ENCODE results near the gene SLC29A1. TPM values are rescaled to one million over a fixed set of nuclear protein-coding genes. Genes with fewer than 3 reads are reported as not detected.
"Not testable (repeated sequence)": the region's sequence is repeated elsewhere in the genome, so short reads cannot be mapped to it uniquely, and the experiment has no call there.

SLC29A1 gene
- total RNA-seq, 4 donors from 2014 or later = 61.7 to 317 (median 87.0) TPM

- no peak for TF ChIP-seq CTCF (IDR thresholded peaks at IDR 0.05)
- no peak for DNase-seq (ENCODE audit: low spot score)
- ATAC-seq (ENCODE audit: low FRiP score) = no peak
Measured at GRCh38 chr6:44179648-44180047, 43.7 kb upstream of the SLC29A1 start.

- DNase-seq (ENCODE audit: low spot score) = no peak
- no peak for ATAC-seq (ENCODE audit: low FRiP score)
- TF ChIP-seq CTCF (IDR thresholded peaks at IDR 0.05) = no peak
Measured at GRCh38 chr6:44180406-44180805, 43.0 kb upstream of the SLC29A1 start.

GRCh38 chr6:44180886-44181285, 42.5 kb upstream of the SLC29A1 start:
- DNase-seq (ENCODE audit: low spot score) = no peak

GRCh38 chr6:44181784-44182183, 41.6 kb upstream of the SLC29A1 start:
- not testable (repeated sequence) for DNase-seq (ENCODE audit: low spot score); ATAC-seq (ENCODE audit: low FRiP score)

More at GRCh38 chr6:44180886-44181285, 42.5 kb upstream of the SLC29A1 start:
- ATAC-seq (ENCODE audit: low FRiP score) = no peak
- TF ChIP-seq CTCF (IDR thresholded peaks at IDR 0.05) = no peak

- no peak for TF ChIP-seq CTCF (IDR thresholded peaks at IDR 0.05)
- no peak for DNase-seq (ENCODE audit: low spot score)
- no peak for ATAC-seq (ENCODE audit: low FRiP score)
Measured at GRCh38 chr6:44182911-44183390, 40.4 kb upstream of the SLC29A1 start.

- no peak for TF ChIP-seq CTCF (IDR thresholded peaks at IDR 0.05)
- ATAC-seq (ENCODE audit: low FRiP score) (no peak), DNase-seq (ENCODE audit: low spot score) (no peak)
Measured at GRCh38 chr6:44183783-44184182, 39.6 kb upstream of the SLC29A1 start.

GRCh38 chr6:44185356-44185755, 38.0 kb upstream of the SLC29A1 start:
- not testable (repeated sequence) for DNase-seq (ENCODE audit: low spot score); ATAC-seq (ENCODE audit: low FRiP score)

- no peak for TF ChIP-seq CTCF (IDR thresholded peaks at IDR 0.05)
- no peak for DNase-seq (ENCODE audit: low spot score)
- ATAC-seq (ENCODE audit: low FRiP score) = no peak
Measured at GRCh38 chr6:44185953-44186634, 37.3 kb upstream of the SLC29A1 start.

All from omental fat pad (tissue), 4 donors.